ENCODE measurements around the gene MORC3.
"Not testable (repeated sequence)": the region's sequence is repeated elsewhere in the genome, so short reads cannot be mapped to it uniquely, and the experiment has no call there.

The MORC3 gene

GRCh38 chr21:36319767-36320420 is at the start of gene MORC3:
Gene MORC3, plus strand, starts transcription at chr21:36320197. Its CDS starts 68 bp downstream, at chr21:36320265.
- DNase-seq, result peak; percentile 97

- DNase-seq, result not testable (repeated sequence)
These were observed 49.0 kb upstream of the MORC3 start for GRCh38 chr21:36270786-36271695.

- DNase-seq, result no peak
These were observed 45.9 kb upstream of the MORC3 start for GRCh38 chr21:36274128-36274527.

GRCh38 chr21:36282568-36283230 is 37.3 kb upstream of the MORC3 start:
- no peak for DNase-seq

- DNase-seq, result not testable (repeated sequence)
These were observed 36.8 kb upstream of the MORC3 start for GRCh38 chr21:36283231-36283622.

GRCh38 chr21:36288651-36289243 is 31.2 kb upstream of the MORC3 start:
- DNase-seq, result no peak

- no peak for DNase-seq
These were observed 28.5 kb upstream of the MORC3 start for GRCh38 chr21:36291509-36291908.

GRCh38 chr21:36297406-36297937 is 22.5 kb upstream of the MORC3 start:
- no peak for DNase-seq

GRCh38 chr21:36297938-36298572 is 21.9 kb upstream of the MORC3 start:
- DNase-seq, result no peak

GRCh38 chr21:36306872-36307534 is 13.0 kb upstream of the MORC3 start:
- no peak for DNase-seq

- DNase-seq, result no peak
These were observed 10.0 kb upstream of the MORC3 start for GRCh38 chr21:36310016-36310415.

- not testable (repeated sequence) for DNase-seq
These were observed 6.6 kb upstream of the MORC3 start for GRCh38 chr21:36313446-36313845.

GRCh38 chr21:36316045-36316444 is 4.0 kb upstream of the MORC3 start:
- not testable (repeated sequence) for DNase-seq

GRCh38 chr21:36316872-36317484 is 3.0 kb upstream of the MORC3 start:
- DNase-seq, result no peak

- DNase-seq, result not testable (repeated sequence)
These were observed 611 bp upstream of the MORC3 start for GRCh38 chr21:36319406-36319766.

- peak; percentile 85 for DNase-seq
These were observed 676 bp downstream of the MORC3 start for GRCh38 chr21:36320421-36321324.

- no peak for DNase-seq
These were observed 1.5 kb downstream of the MORC3 start for GRCh38 chr21:36321325-36322082.

GRCh38 chr21:36322083-36322424 is 2.1 kb downstream of the MORC3 start:
- no peak for DNase-seq

GRCh38 chr21:36323032-36323431 is 3.0 kb downstream of the MORC3 start:
- DNase-seq, result no peak

Data from NCI-H2171 (cell line).